GM23338 (cell line): Measurements from ENCODE around the gene SNX2. TPM values are rescaled to one million over a fixed set of nuclear protein-coding genes. Genes with fewer than 3 reads are reported as not detected.
A peak's percentile ranks its signal among the peaks of the same experiment; 100 is the strongest.

Source experiments
- ATAC-seq: fragments of 200-7000 bp; cut with Tn5 transposase; 3 replicates; pipeline ENCODE4 v1.9.1; 2020
- DNase-seq: peaks from one replicate; pipeline ENCODE4 v3.0.0-alpha.2; 2015; ENCODE audit warnings: low spot score
- H2AFZ ChIP-seq: fragments of 200-600 bp; sonication (generic); 2 replicates; pipeline ENCODE4 v1.8.0; 2016; ENCODE audit warnings: antibody characterized with exemption, mild to moderate bottlenecking, moderate library complexity
- H3F3A ChIP-seq: fragments of 200-600 bp; sonication (generic); replicated peaks from 2 replicates; pipeline ENCODE4 v1.8.0; 2017; ENCODE audit warnings: antibody characterized with exemption, mixed run types, low read depth
- H3K27ac ChIP-seq: fragments of 200-600 bp; sonication (generic); 2 replicates; pipeline ENCODE4 v1.6.1; 2016; ENCODE audit warnings: low read depth
- H3K27me3 ChIP-seq: fragments of 200-600 bp; sonication (generic); 2 replicates; pipeline ENCODE4 v1.8.0; 2016; ENCODE audit warnings: mild to moderate bottlenecking, mixed run types, moderate library complexity; ENCODE audit not compliant: insufficient read depth
- H3K36me3 ChIP-seq: fragments of 200-600 bp; sonication (generic); 2 replicates; pipeline ENCODE4 v1.8.0; 2016; ENCODE audit warnings: mild to moderate bottlenecking; ENCODE audit not compliant: insufficient read depth
- H3K4me1 ChIP-seq: fragments of 200-600 bp; sonication (generic); 2 replicates; pipeline ENCODE4 v1.8.0; 2016; ENCODE audit warnings: mild to moderate bottlenecking, moderate library complexity; ENCODE audit not compliant: insufficient read depth
- H3K4me2 ChIP-seq: fragments of 200-600 bp; sonication (generic); 2 replicates; pipeline ENCODE4 v1.7.1; 2017; ENCODE audit warnings: mixed run types
- H3K4me3 ChIP-seq: fragments of 200-600 bp; sonication (generic); 2 replicates; pipeline ENCODE4 v1.6.1; 2016; ENCODE audit warnings: mixed run types
- H3K79me2 ChIP-seq: fragments of 200-600 bp; sonication (generic); replicated peaks from 2 replicates; pipeline ENCODE4 v1.8.0; 2017; ENCODE audit warnings: mild to moderate bottlenecking; ENCODE audit not compliant: insufficient read depth
- H3K9me2 ChIP-seq: fragments of 200-600 bp; sonication (generic); 2 replicates; pipeline ENCODE4 v1.8.0; 2017; ENCODE audit not compliant: insufficient read depth
- H4K20me1 ChIP-seq: fragments of 200-600 bp; sonication (generic); replicated peaks from 2 replicates; pipeline ENCODE4 v1.8.0; 2017; ENCODE audit warnings: mild to moderate bottlenecking; ENCODE audit not compliant: insufficient read depth
- H3K27ac Mint-ChIP-seq: 2 replicates; pipeline ENCODE4 v1.8.0; 2020; ENCODE audit warnings: inconsistent platforms, mild to moderate bottlenecking, moderate library complexity, mixed read lengths
- H3K27me3 Mint-ChIP-seq: 3 replicates; pipeline ENCODE4 v1.8.0; 2022; ENCODE audit warnings: low read depth, mild to moderate bottlenecking, moderate library complexity, mixed read lengths, inconsistent platforms; ENCODE audit not compliant: insufficient read depth, poor library complexity
- H3K36me3 Mint-ChIP-seq: 3 replicates; pipeline ENCODE4 v1.8.0; 2021; ENCODE audit warnings: low read depth, mild to moderate bottlenecking, inconsistent platforms, moderate library complexity, mixed read lengths
- H3K4me1 Mint-ChIP-seq: 3 replicates; pipeline ENCODE4 v1.8.0; 2020; ENCODE audit warnings: mild to moderate bottlenecking, inconsistent platforms, mixed read lengths
- H3K4me3 Mint-ChIP-seq: 3 replicates; pipeline ENCODE4 v1.8.0; 2021; ENCODE audit warnings: moderate library complexity, mild to moderate bottlenecking, inconsistent platforms, mixed read lengths
- H3K9me3 Mint-ChIP-seq: 3 replicates; pipeline ENCODE4 v1.8.0; 2020; ENCODE audit warnings: moderate library complexity, mild to moderate bottlenecking, inconsistent platforms, mixed read lengths
- EZH2 ChIP-seq: fragments of 200-600 bp; sonication (generic); IDR thresholded peaks from one replicate; pipeline ENCODE4 v1.8.0; 2017; ENCODE audit warnings: antibody characterized with exemption, mild to moderate bottlenecking, low read depth; ENCODE audit not compliant: unreplicated experiment
- EZH2phosphoT487 ChIP-seq: fragments of 200-600 bp; sonication (generic); IDR thresholded peaks from one replicate; pipeline ENCODE4 v1.8.1; 2018; ENCODE audit warnings: antibody characterized with exemption; ENCODE audit not compliant: unreplicated experiment
- POLR2AphosphoS5 ChIP-seq: IDR thresholded peaks from 2 replicates; pipeline ENCODE4 v1.6.1; 2016; ENCODE audit warnings: antibody characterized with exemption, low read depth
- STAT1 ChIP-seq: IDR thresholded peaks from one replicate; pipeline ENCODE4 v1.6.1; 2016; ENCODE audit warnings: antibody characterized with exemption; ENCODE audit not compliant: unreplicated experiment
- ZNF114 ChIP-seq: fragments of 250-450 bp; sonication (Bioruptor Pico); IDR thresholded peaks from 2 replicates; pipeline ENCODE4 v1.5.0; 2020; ENCODE audit warnings: mild to moderate bottlenecking, moderate library complexity
- polyA plus RNA-seq: library from polyadenylated mRNA; unstranded; fragments of >200 nt; fragmentation: Nextera tagmentation; extraction: Ambion mirVana; gene quantifications from 2 replicates; pipeline ENCODE4 v1.2.1, GENCODE V29; 2016
- total RNA-seq: library from RNA; depleted of rRNA; stranded (reverse); fragments of >200 nt; shearing (Covaris generic); gene quantifications from 2 replicates; pipeline ENCODE4 v1.2.3, GENCODE V29; 2014
- TF ChIP-seq, protein P1 (sequence below): IDR thresholded peaks from 2 replicates; pipeline ENCODE4 v1.6.1; 2016; ENCODE audit warnings: antibody characterized with exemption
- TF ChIP-seq, protein P2 (sequence below), 2 experiments: fragments of 200-600 bp in 1 of 2; sonication (generic) in 1 of 2; conservative IDR thresholded peaks; 2 replicates each; pipeline versions ENCODE4 v1.5.1 to v1.6.1; 2016 to 2017; ENCODE audit warnings: antibody characterized with exemption in 2 of 2, low read depth in 2 of 2, mild to moderate bottlenecking in 2 of 2, moderate library complexity in 1 of 2
- TF ChIP-seq, protein P3 (sequence below): IDR thresholded peaks from one replicate; pipeline ENCODE4 v1.6.1; 2018; ENCODE audit warnings: antibody characterized with exemption; ENCODE audit not compliant: unreplicated experiment

Gene SNX2
- total and polyA plus RNA-seq, 2 experiments from 2014 or later: 50.8 to 67.8 TPM

DNA sequence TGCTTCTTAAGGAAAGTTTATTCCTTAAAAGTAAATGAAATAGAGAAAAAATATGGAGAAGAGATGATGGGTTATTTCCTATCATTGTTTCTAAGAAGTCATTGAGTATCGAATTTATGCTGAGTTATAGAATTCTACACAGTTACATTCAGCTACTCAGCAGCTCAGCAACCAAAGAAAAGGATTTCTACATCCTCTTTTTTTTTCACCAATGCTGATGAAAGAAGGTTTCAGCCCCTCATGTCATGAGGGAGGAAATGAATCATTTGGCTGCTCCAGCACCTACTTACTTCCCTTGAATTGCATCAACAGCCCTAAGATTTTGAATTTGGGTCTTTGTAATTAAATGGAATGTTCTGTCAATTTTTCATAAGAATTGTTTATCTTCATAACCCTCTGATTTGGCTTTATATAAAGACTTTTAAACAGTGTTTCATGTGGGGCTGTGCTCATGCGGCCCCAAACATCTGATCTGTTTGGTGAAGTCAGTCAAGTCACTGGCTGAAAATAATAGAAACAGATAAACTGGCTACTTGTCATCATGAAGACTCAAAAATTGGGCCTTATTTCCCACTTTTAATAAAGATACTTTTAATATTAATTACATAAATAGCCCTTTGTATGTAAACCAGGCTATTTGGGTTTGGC lies 18.5 kb upstream of the SNX2 start (continued):
- TF ChIP-seq STAT1 (no peak), EZH2phosphoT487 (no peak), ZNF114 (CRISPR knock-in tag) (no peak), EZH2 (no peak), POLR2AphosphoS5 (no peak)
- TF ChIP-seq, protein P1, sequence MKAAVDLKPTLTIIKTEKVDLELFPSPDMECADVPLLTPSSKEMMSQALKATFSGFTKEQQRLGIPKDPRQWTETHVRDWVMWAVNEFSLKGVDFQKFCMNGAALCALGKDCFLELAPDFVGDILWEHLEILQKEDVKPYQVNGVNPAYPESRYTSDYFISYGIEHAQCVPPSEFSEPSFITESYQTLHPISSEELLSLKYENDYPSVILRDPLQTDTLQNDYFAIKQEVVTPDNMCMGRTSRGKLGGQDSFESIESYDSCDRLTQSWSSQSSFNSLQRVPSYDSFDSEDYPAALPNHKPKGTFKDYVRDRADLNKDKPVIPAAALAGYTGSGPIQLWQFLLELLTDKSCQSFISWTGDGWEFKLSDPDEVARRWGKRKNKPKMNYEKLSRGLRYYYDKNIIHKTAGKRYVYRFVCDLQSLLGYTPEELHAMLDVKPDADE: no peak
- TF ChIP-seq, protein P2, sequence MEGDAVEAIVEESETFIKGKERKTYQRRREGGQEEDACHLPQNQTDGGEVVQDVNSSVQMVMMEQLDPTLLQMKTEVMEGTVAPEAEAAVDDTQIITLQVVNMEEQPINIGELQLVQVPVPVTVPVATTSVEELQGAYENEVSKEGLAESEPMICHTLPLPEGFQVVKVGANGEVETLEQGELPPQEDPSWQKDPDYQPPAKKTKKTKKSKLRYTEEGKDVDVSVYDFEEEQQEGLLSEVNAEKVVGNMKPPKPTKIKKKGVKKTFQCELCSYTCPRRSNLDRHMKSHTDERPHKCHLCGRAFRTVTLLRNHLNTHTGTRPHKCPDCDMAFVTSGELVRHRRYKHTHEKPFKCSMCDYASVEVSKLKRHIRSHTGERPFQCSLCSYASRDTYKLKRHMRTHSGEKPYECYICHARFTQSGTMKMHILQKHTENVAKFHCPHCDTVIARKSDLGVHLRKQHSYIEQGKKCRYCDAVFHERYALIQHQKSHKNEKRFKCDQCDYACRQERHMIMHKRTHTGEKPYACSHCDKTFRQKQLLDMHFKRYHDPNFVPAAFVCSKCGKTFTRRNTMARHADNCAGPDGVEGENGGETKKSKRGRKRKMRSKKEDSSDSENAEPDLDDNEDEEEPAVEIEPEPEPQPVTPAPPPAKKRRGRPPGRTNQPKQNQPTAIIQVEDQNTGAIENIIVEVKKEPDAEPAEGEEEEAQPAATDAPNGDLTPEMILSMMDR (conservative IDR thresholded peaks at IDR 0.05; ENCODE audit: low read depth in 2 of 2): no peak
- TF ChIP-seq, protein P3, sequence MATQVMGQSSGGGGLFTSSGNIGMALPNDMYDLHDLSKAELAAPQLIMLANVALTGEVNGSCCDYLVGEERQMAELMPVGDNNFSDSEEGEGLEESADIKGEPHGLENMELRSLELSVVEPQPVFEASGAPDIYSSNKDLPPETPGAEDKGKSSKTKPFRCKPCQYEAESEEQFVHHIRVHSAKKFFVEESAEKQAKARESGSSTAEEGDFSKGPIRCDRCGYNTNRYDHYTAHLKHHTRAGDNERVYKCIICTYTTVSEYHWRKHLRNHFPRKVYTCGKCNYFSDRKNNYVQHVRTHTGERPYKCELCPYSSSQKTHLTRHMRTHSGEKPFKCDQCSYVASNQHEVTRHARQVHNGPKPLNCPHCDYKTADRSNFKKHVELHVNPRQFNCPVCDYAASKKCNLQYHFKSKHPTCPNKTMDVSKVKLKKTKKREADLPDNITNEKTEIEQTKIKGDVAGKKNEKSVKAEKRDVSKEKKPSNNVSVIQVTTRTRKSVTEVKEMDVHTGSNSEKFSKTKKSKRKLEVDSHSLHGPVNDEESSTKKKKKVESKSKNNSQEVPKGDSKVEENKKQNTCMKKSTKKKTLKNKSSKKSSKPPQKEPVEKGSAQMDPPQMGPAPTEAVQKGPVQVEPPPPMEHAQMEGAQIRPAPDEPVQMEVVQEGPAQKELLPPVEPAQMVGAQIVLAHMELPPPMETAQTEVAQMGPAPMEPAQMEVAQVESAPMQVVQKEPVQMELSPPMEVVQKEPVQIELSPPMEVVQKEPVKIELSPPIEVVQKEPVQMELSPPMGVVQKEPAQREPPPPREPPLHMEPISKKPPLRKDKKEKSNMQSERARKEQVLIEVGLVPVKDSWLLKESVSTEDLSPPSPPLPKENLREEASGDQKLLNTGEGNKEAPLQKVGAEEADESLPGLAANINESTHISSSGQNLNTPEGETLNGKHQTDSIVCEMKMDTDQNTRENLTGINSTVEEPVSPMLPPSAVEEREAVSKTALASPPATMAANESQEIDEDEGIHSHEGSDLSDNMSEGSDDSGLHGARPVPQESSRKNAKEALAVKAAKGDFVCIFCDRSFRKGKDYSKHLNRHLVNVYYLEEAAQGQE: no peak

DNA sequence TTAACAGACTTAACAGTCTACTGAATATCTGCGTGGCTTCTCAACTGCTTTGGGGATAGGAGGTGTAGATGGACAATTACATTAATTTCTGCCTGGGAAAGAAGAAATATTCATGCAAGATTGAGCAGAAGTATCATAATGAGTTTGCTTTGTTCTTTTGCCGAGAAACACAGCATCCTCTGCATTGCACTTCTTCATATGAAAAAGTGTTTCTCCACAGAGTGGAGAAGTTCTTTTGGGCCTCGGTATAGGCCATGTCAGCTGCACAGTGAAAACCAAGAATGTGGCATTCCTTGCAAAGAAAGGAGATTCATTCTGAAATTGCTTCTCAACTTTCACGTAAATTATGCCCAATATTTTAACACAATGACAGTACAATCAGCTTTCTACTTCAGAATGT lies 17.6 kb upstream of the SNX2 start:
- Histone ChIP-seq H3K27ac (no peak overlapping the region), H3K79me2 (no peaks in the 10 kb centered on the region), H3K9me2 (no peaks in the 10 kb centered on the region), H3K4me1 (no peaks in the 10 kb centered on the region), H3F3A (no peaks in the 10 kb centered on the region), H4K20me1 (no peaks in the 10 kb centered on the region), H3K4me3 (no peak overlapping the region), H3K36me3 (no peaks in the 10 kb centered on the region), H2AFZ (peak overlapping the region; percentile 6; the same call in 1 of the 2 replicates), H3K27me3 (no peaks in the 10 kb centered on the region), H3K4me2 (no peak overlapping the region)
- TF ChIP-seq POLR2AphosphoS5: no peak
- TF ChIP-seq, protein P3: no peak
- Mint-ChIP-seq H3K4me1 (peaks cover 6% of the 10 kb centered on the region), H3K27me3 (no peaks in the 10 kb centered on the region), H3K36me3 (no peaks in the 10 kb centered on the region), H3K4me3 (no peak overlapping the region), H3K9me3 (no peaks in the 10 kb centered on the region; the same call in 2 of the 3 replicates), H3K27ac (no peak overlapping the region)
- ATAC-seq (no peak), DNase-seq (no peak)
